ENCODE measurements around the gene CCDC157. TPM values are rescaled to one million over a fixed set of nuclear protein-coding genes. Genes with fewer than 3 reads are reported as not detected.
A peak's percentile ranks its signal among the peaks of the same experiment; 100 is the strongest.
"Not testable (repeated sequence)": the region's sequence is repeated elsewhere in the genome, so short reads cannot be mapped to it uniquely, and the experiment has no call there.

Gene CCDC157
- total RNA-seq, 1 experiment from 2014 or later, result 1.4 TPM

DNA sequence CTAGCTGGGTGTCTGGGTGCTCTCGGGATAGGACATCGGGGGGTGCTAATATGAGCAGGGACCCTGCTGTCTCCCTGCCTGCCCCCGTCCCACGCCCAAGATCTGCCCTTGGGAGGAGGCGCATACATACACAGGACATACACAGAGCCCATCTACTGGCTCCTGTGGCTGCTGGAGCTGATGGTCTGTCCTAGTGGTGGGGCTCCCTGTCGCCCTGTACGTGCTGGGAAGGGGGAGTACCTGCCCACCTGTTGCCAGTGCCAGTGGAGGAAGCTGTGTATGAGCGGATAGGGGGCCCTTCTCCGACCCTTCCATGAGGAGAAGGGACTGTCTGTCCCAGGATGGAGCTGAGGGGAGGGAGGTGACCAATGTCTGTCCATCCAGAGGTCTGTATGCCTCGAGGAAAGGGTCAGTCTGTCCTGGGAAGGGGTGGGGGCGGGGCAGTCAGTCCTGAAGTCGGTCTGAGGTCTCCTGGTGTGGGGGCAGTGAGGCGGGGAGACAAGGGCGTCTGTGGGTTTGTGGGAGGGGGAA lies 31.0 kb upstream of the CCDC157 start:
- no peak for DNase-seq (ENCODE audit: low spot score)

- DNase-seq (ENCODE audit: low spot score), result no peak
These were observed 30.5 kb upstream of the CCDC157 start for GRCh38 chr22:30326255-30326705.

DNA sequence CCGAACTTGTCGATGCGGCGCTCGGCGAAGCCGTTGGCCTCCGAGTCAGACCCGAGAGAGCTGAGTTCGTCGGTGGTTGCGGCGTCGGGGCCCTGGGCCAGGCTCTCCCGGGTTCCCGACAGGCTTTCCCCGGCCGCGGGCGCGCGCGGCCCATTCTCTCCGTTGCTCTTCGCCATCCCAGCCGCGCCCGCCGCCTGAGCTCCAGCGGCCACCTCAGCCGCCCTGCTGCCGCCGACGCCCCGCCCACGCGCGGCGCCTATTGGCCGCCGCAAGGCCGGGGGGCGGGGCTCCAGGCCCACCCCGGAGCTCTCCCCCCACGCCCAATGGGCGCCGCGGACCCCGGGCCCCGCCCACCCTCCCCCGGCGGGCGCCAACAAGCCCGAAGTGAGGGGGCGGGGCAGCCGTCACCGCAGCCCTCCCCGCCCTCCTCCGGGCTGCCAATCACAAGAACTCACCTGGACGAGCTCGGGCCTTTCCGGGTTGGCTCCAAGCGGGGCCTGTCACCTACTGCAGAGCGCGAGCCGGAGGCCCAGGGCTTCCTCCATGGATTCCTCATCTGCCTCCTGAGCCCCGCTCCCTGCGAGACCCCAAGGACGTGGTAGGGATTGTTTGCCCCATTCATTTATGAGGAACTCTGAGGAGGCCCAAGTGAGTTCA lies 30.0 kb upstream of the CCDC157 start, which contains the start of gene TBC1D10A:
Gene TBC1D10A, minus strand, starts transcription at position 236 of the 657 bp plus-strand sequence. Its CDS starts 60 bp downstream, at position 176.
- peak; percentile 59 for DNase-seq (ENCODE audit: low spot score)

- DNase-seq (ENCODE audit: low spot score), result no peak
These were observed 28.9 kb upstream of the CCDC157 start for GRCh38 chr22:30327864-30328345.

- no peak for DNase-seq (ENCODE audit: low spot score)
These were observed 28.2 kb upstream of the CCDC157 start for GRCh38 chr22:30328466-30329049.

DNA sequence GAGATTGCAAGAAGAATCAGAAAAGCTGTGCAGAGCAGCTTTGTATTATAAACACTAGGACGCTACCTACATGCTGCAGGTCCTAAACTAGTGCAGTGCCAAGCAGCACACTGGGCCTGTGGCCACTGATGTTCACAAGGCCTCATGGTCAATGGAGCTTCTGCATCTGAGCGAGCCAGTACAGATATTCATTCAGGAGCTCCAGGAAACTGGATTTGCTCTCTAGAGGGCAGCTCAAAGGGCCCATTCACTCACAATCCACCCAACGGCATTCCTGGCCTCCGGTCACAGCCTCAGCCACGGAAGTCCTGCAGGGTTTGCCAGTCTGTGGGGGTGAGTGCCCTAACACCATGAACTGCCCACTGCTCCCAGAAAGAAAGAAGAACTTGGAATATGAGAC lies 24.3 kb upstream of the CCDC157 start:
- DNase-seq (ENCODE audit: low spot score), result no peak

- no peak for DNase-seq (ENCODE audit: low spot score)
These were observed 23.7 kb upstream of the CCDC157 start for GRCh38 chr22:30332994-30333706.

DNA sequence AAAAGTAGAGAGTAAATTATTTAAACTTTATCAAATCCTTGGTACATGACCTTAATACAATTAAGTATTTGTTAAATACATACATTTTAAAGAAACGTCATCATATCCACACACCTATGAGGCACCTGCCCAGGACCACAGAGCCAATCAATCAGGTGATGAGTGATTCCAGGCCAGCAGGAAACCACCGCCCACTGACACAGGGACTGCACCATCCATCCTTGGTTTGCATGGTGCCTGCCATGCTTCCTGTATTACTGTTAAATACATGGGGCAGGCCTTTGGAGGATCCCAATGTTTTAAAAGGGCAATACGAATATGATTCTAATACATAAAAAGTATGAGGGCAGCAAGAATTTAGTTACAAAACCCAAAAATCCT lies 23.1 kb upstream of the CCDC157 start:
- DNase-seq (ENCODE audit: low spot score), result no peak

GRCh38 chr22:30334646-30335045 lies 22.2 kb upstream of the CCDC157 start:
- DNase-seq (ENCODE audit: low spot score), result no peak

GRCh38 chr22:30335236-30335635 lies 21.6 kb upstream of the CCDC157 start:
- DNase-seq (ENCODE audit: low spot score), result no peak

DNA sequence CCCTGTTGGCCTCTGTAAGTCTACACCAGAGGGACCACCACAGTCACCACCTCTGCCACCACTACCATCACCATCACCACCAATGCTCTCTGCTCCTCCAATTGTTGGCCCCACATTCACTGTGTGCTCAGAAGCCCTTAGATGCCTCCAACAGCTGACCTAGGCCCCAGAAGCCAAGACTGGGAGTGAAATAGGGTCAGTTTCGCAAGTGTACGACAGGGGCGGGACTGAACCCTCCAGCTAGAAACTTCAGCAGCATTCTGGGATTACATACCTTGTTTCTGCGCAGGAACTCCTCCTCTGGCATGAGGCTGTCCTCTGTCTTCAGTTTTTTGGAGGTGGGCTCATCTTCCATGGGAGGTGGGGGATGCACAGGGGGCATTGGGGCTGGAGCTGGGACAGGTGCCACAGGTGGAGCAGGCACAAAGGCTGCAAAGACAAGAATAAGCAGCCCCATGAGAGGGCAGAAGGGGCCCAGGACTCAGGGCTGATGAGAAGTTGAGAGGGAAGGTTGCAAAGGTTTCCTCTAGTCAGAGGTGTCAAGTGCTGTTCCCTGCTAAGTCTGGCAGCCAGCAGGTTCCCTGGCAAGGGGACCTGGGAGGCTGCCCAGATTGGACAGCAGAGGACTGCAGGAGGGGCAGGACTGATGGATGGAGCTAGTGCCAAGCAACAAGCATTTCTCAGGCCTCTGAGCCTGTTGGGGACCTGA lies 19.9 kb upstream of the CCDC157 start:
- DNase-seq (ENCODE audit: low spot score), result no peak

DNA sequence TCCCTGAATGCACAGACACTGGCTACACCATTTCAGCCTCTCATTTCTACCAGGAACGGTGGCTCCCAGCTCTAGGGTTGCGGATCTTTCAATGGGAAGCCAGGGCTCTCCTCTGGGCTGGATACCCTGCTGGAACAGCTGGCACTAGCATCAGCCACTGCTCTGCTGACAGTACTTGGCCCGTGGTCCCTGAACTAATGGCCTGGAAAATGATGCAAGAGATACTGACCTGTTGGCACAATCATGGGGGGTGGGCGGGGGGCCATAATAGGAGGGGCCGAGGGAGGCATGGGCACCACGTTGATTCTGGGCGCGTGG lies 19.4 kb upstream of the CCDC157 start:
- no peak for DNase-seq (ENCODE audit: low spot score)

GRCh38 chr22:30338341-30338740 lies 18.5 kb upstream of the CCDC157 start:
- DNase-seq (ENCODE audit: low spot score), result not testable (repeated sequence)

- DNase-seq (ENCODE audit: low spot score), result no peak
These were observed 18.0 kb upstream of the CCDC157 start for GRCh38 chr22:30338802-30339201.

DNA sequence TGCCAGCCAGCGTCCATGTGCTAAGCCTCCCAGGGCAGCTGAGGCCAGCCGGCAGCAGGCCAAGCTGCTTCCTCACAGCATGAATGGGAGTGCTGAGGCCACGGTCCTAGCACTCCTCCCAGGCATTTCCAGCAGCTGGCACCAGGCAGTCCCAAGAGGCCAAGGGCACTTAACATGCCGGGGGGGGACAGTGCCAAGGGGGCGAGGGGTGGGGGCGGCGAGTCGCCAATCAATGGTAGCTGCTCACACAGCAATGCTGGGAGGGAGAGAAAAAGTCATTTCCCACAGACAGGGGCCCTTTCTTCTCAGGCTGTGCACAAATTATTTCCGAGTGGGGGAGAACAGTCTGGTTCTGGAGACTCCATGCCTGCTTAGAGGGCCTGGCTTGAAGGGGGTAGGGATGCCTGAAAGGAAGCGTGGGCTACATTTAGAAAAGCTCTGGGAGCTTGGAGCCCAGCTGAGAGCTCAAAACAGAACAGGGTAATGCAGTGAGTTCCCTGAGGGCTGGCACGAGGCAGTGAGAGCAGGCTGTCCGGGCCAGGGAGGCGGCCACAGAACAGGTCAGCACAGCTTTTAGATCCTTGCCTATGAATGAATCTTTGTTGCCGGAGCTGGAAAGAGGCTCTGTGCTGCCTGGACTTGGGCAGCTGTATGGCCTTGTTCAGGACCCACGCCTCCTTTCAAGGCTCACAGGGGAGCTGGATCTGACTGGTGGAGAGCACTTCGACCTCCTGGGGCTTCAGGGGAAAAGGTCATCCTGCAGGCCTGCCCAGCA lies 15.7 kb upstream of the CCDC157 start:
- no peak for DNase-seq (ENCODE audit: low spot score)

DNA sequence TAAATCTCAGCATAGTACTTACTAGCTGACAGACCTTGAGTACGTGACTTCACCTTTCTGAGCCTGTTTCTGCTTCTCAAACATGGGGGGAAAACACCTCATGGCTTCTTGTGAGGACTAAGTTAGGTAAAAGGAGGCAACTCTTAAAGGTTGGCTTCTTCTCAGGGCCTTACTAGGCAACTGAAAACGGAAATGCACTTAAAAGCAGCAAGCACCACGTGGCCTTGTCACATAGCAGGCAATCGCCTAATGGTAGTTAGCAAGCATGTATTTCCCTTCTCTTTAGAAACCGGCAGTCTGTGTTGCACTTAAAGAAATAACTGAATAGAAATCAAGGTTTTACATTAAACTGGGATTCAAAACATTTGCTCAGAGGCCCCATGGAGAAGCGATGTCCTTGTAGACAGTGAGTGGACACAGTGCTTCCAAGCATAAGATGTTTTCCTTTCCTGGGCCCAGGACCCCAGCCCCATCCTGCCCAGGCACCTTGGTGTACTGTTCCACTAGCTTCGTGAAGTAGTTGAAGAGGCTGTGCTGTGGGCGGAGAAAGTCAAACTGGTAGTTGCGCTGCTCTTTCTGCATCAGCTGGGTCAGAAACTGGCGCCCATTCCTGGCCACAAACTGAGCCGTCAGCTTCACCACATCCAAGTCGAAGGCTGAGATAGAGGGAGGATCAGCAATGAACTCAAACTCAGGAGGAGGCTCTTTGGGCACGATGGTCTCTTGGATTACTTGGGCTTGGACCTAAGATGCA lies 12.2 kb upstream of the CCDC157 start:
- no peak for DNase-seq (ENCODE audit: low spot score)

DNA sequence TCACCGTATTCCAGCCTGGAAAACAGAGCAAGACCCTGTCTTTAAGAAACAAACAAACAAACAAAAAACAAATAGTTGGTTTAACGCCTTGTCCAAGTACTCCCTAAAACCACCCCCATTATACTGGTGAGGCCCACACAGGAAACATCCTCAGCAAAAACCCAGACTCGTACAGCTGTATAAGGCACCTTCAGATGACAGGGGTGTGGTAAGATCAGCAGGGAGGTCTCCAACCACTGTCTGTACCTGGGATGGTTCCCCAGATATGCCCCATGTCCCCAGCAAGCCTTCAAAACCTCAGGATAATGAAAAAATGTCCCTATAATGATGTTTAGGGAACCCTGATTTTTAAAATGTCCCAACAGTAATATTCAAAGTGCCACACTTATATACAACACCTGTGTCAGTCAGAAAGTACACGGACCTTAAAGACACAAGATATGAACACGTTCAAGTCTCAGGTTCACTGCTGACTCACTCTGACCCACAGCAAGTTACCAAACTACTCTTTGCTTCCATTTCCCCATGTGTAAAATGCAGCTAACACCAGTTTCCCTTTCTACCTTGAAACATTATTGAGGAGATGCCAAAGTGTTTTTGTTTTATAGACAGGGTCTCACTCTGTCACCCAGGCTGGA lies 9.4 kb upstream of the CCDC157 start:
- DNase-seq (ENCODE audit: low spot score), result no peak

- DNase-seq (ENCODE audit: low spot score), result no peak
These were observed 8.4 kb upstream of the CCDC157 start for GRCh38 chr22:30348404-30348803.

DNA sequence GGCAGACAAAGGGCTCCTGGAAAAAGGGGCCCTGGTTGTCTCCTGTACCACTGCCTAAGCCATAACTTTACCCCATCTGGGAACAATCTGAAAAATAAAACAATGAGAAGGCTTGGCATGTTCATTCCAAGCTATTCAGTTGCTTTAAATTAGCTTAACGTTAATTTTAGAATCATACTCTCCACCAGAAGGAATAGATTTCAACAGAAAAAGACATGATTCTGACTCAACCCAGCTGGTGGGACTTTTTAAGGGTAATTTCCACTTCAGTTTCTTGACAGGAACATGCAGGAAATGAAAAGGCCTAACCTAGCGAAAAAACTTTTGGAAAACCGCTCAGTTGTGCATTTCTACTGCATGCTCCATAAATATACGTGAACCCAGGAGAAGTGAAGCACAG lies 8.0 kb upstream of the CCDC157 start:
- DNase-seq (ENCODE audit: low spot score), result no peak

DNA sequence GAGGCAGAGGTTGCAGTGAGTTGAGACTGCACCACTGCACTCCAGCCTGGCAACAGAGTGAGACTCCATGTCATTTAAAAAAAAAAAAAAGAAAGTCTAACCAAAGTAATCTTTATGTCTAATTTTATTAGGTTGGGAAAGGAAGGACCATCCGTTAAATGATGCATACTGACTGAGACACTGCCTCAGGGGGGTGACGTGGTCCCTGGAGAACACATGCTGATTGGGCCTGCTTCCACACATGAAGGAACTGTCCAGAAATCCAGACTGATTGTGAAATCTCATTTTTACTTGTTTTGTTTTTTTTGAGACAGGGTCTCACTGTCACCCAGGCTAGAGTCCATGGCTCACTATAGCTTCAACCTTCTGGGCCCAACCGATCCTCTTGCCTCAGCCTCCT lies 5.6 kb upstream of the CCDC157 start:
- DNase-seq (ENCODE audit: low spot score), result no peak
